HG03095 (cell line): Measurements from ENCODE around the gene MAFG.
"Not testable (repeated sequence)": the region's sequence is repeated elsewhere in the genome, so short reads cannot be mapped to it uniquely, and the experiment has no call there.

Experiments
- ATAC-seq: cut with Tn5 transposase; IDR thresholded peaks from one replicate; pipeline ENCODE4 v1.9.1; 2021; ENCODE audit warnings: moderate library complexity; ENCODE audit not compliant: unreplicated experiment

The MAFG gene

GRCh38 chr17:81958633-81959342, 31.3 kb upstream of the MAFG start:
- ATAC-seq: no peak

GRCh38 chr17:81957691-81958432, 30.3 kb upstream of the MAFG start:
- no peak for ATAC-seq

GRCh38 chr17:81956607-81957589, 29.4 kb upstream of the MAFG start:
- no peak for ATAC-seq

GRCh38 chr17:81955756-81956544, 28.4 kb upstream of the MAFG start:
- ATAC-seq: no peak

- no peak for ATAC-seq
Observed at GRCh38 chr17:81955058-81955681, 27.6 kb upstream of the MAFG start.

DNA sequence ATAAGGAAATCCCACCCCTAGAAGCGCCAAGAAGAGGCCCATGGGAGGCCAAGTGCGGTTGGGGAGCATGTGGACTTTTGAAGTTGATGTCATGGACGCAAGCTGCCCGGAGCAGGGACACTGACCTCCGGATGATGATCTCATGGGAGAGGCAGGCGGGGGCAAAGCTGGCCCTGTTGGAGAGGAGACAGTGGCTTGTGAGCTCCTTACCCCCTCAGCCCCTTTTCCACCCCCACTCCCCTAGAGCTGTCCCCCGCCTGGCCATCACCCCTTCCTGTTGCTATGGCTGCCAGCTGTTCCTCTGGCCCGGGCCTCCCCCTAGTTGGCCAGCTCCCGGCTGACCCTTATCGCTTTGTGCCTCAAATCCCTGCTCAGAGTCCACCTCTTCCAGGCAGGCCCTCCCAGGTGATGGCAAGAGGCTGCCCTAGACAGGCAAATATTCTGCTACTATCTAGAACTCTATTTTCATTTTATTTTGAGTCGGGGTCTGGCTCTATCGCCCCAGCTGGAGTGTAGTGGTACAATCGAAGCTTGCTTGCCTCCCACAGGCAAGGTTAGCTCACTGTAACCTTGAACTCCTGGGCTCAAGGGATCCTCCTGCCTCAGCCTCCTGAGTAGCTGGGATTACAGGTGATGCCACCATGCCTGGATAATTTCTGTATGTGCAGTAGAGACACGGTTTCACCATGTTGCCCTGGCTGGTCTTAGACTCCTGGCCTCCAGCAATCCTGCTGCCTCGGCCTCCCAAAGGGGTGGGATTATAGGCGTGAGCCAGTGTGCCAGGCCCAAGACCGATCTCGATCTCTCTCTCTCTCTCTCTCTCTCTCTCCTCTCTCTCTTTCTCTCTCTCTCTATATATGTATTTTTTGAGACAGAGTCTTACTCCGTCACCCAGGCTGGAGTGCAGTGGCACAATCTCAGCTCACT, 26.9 kb upstream of the MAFG start:
- no peak for ATAC-seq

GRCh38 chr17:81953443-81953842, 25.9 kb upstream of the MAFG start:
- ATAC-seq: not testable (repeated sequence)

- no peak for ATAC-seq
Observed at GRCh38 chr17:81952792-81953228, 25.3 kb upstream of the MAFG start.

- no peak for ATAC-seq
Observed at GRCh38 chr17:81951785-81952684, 24.5 kb upstream of the MAFG start.

DNA sequence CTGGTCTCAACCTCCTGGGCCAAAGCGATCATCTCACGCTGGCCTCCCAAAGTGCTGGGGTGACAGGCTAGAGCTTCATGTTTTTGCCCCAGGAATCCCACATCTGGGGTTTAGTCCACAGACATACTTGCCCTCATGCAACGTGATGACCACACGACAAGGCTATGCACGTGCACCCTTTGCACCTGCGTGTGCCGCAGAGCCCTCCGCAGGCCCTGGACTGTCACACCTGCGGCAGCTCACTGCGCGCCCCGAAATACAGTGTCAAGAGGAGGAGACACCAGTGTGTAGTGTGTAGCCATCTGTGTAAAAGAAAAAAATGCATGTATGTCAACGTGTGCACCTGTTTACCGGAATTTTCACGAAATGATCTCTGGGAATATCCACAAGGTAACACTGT, 23.0 kb upstream of the MAFG start:
- ATAC-seq: no peak

GRCh38 chr17:81948635-81949378, 21.3 kb upstream of the MAFG start:
- no peak for ATAC-seq

GRCh38 chr17:81947189-81947588, 19.7 kb upstream of the MAFG start, which contains the start of gene MYADML2:
TSS of gene MYADML2 (minus strand) at chr17:81947233. CDS start at chr17:81941741, 5,492 bp downstream.
- no peak for ATAC-seq

DNA sequence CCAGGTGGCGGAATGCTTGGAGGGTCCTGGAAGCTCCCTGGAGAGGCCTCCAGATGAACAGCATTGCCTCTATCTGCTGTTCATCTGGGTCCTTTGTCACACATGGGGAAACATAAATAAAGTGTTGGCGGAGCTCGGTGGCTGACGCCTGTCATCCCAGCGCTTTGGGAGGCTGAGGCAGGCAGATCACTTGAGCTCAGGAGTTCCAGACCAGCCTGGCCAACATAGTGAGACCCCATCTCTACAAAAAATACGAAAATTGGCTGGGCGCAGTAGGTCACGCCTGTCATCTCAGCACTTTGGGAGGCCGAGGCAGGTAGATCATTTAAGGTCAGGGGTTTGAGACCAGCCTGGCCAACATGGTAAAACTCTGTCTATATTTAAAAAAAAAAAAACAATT, 17.3 kb upstream of the MAFG start:
- ATAC-seq: no peak

GRCh38 chr17:81942167-81942553, 14.6 kb upstream of the MAFG start:
- ATAC-seq: no peak

DNA sequence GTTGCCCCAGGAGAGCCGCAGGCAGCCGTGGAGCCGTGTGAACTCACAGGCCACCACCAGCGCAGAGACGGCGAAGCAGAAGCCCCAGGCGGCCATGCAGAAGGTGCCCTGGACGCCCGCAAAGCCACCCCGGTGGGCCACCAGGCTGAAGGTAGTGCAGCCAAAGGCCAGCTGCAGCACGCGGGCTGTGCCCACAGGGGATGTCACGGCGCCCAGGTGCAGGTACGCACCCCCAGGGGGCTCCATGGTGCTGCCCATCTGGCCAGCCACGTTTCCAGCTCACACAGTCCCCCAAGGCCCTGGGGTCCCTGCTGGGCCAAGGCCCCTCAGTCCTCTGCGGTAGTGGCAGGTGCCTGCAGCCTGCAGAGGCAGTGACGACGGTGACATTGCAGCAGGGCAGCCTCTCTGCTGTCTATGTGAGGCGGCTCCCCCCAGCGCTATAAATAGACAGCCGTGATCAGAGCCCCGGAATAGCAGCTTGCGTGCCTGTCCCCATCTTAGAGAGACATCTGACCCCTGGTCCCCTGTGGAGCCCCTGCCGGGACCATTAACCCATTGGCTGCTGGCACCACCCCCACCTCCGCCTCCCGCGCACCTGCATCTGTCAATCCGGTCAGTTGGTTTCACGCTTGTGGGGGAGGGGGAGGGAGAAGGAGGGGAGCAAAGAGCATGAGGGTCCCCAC, 14.1 kb upstream of the MAFG start:
- ATAC-seq: no peak
